ENCODE results near the gene ZNF362.
"Not testable (repeated sequence)": the region's sequence is repeated elsewhere in the genome, so short reads cannot be mapped to it uniquely, and the experiment has no call there.

The ZNF362 gene, protein sequence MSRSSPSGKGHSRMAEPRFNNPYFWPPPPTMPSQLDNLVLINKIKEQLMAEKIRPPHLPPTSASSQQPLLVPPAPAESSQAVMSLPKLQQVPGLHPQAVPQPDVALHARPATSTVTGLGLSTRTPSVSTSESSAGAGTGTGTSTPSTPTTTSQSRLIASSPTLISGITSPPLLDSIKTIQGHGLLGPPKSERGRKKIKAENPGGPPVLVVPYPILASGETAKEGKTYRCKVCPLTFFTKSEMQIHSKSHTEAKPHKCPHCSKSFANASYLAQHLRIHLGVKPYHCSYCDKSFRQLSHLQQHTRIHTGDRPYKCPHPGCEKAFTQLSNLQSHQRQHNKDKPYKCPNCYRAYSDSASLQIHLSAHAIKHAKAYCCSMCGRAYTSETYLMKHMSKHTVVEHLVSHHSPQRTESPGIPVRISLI

GRCh38 chr1:33256471-33257206 lies at the start of gene ZNF362:
Gene ZNF362 (plus strand): TSS chr1:33256492. CDS start chr1:33270575, 14,083 bp downstream.
- peak; percentile 52 for DNase-seq

DNA sequence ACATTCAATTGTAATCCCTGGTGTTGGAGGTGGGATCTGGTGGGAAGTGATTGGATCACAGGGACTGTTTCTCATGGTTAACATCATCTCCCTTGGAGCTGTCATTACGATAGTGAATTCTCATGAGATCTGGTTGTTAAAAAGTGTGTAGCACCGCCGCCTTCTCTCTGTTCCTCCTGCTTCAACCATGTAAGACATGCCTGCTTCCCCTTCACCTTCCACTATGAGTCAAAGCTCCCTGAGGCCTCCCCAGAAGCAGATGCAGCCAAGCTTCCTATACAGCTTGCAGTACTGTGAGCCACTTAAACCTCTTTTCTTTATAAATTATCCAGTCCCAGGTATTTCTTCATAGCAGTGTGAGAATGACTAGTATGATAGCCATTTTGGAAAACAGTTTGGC lies 44.3 kb upstream of the ZNF362 start:
- DNase-seq = no peak

DNA sequence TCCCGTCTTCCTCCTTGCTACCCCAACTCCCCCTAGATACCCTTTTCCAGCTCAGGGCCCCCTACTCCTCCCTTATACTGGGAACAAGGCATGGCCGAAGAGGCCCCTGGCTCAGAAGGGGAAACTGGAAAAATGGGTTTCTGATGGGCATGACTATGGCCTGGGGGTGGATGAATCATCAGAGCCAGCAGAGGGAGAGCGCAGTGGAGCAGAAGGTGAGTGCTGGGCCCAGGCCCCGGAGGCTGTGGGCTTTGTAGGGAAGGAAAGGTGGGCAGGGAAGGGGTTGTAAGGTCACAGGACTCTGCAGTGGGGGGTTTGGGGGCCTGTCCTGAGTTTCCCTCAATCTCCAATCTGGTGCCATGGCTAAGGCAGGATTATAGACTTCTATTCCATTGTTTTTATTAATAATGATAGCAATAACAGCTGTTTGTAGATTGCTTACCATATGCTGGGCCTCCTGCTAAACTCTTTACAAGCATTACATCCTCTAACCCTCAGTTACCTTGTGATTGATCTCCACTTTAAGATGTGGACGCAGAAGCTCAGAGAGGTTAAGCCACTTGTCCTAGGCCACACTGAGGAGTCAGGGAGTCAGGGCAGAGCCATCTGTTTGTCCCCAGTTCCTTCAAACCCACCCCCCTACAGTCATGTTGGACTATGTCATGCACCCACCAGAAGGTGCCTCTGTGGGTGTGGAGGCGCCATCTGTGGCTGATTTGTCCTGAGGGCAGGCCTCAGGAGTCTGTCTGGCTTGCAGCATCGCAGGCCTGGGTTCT lies 36.2 kb upstream of the ZNF362 start:
- DNase-seq = no peak

- no peak for DNase-seq
Measured at GRCh38 chr1:33220676-33221384, 35.5 kb upstream of the ZNF362 start.

DNA sequence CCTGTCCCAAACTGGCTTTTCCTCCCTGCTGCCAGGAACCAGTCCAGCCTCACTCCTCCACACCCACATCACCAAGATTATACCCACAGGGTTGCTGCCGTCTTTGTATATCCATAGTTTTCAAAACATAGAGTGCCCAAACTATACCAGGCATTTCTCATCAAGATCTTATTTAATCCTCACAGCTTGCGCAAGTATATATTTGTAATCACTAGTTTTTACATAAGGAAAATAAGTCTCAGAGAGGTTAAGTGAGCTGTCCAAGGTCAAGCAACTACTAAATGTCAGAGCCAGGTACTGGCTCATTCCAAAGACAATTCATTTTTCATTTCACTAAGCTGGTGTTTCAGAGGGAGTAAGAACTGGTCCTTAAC lies 34.9 kb upstream of the ZNF362 start:
- no peak for DNase-seq

GRCh38 chr1:33222381-33222780 lies 33.9 kb upstream of the ZNF362 start:
- no peak for DNase-seq

GRCh38 chr1:33224166-33224707 lies 32.1 kb upstream of the ZNF362 start:
- peak; percentile 13 for DNase-seq

GRCh38 chr1:33225586-33225985 lies 30.7 kb upstream of the ZNF362 start:
- DNase-seq = no peak

GRCh38 chr1:33228935-33229487 lies 27.3 kb upstream of the ZNF362 start:
- peak; percentile 6 for DNase-seq

DNA sequence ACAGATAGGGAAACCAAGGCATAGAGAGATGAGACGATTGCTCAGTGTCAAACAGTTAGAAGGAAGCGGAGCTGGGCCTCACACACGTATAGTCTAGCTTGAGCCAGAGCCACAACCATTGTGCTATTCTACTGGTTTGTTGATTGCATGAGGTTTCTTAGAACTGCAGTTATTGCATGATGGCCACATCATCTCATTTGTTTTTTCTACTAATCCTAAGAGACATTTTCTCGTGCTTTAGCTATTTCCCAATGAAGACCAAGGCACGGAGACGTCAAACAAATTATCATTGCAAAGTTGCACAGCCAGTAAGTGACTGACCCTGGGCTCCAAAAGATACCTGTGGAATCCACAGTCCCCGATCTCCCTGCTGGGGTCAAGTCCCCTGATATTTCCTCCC lies 25.1 kb upstream of the ZNF362 start:
- DNase-seq = no peak

GRCh38 chr1:33232716-33233115 lies 23.6 kb upstream of the ZNF362 start:
- no peak for DNase-seq

DNA sequence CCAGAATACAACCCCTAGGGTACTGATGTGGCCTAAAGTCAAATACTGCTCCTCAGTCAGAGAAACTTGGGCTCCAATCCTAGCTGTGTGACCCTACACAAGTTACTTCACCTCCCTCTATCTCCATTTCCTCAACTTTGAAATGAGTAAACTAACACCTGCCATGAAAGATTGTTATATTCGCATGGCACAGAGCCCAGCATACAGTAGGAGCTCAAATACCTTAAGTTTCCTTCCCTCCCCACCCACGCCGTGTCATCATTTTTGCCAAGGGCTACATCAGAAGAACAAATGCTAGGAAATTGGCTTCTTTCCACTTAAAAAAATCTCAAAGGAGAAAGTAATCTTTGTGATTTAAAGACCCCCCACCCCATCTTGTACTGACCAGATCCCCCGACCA lies 22.2 kb upstream of the ZNF362 start:
- no peak for DNase-seq

DNA sequence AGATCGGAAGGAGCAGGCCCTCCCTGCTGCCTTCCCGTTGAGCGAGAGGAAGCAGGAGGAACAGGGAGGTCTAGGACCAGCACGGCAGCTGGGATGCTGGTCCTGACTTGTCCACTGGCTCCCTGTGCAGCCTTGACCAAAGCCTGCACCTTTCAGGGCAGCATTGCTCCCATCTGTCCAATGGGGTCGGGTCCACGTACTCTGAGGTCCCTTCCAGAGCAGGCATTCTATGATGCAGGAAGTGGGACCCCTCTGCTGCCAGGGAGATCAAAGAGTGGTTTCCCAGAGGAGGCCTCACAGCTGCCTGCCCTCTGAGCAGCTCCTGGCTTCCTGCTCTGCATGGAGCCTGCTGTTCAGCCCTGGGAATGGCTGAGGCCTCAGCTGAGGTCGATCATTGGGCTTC lies 21.7 kb upstream of the ZNF362 start:
- no peak for DNase-seq

DNA sequence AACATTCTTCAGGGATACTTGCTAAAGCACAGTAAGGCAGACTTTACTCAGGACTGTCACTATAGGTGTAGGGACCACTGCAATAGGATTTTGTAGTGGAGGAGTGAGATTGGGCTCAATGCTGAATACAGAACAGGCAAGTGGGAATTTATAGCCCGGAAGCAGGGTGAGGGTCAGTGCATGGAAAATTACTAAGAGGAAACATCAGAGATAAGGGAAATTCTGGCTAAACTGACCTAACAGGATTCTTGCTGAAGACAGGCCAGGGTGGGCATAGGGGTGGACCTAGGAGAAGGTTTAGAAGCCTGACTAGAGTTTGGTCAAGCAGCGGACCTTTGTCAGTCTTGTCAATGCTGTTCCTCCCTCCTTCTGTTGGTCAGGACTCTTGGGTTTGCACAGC lies 20.8 kb upstream of the ZNF362 start:
- DNase-seq = no peak

- no peak for DNase-seq
Measured at GRCh38 chr1:33236498-33236897, 19.8 kb upstream of the ZNF362 start.

DNA sequence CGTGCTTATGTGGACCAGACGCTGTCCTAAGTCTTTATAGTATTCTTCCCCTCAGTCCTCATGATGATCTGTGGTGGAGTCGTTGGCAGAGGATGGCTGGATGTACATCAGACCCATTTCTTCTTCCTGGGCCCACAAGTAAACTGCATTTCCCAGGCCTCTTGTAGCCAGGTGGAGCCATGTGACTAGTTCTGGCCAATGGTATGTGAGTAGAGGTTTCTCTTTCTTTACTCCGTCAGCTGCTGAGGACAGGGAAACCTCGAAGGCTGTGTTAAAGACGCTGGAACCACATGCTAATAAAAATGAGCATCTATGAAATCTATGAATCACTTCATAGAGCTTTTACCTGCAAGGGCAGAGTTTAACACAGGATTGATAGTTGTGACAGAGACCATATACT lies 18.7 kb upstream of the ZNF362 start:
- no peak for DNase-seq

- not testable (repeated sequence) for DNase-seq
Measured at GRCh38 chr1:33238194-33238724, 18.0 kb upstream of the ZNF362 start.

DNA sequence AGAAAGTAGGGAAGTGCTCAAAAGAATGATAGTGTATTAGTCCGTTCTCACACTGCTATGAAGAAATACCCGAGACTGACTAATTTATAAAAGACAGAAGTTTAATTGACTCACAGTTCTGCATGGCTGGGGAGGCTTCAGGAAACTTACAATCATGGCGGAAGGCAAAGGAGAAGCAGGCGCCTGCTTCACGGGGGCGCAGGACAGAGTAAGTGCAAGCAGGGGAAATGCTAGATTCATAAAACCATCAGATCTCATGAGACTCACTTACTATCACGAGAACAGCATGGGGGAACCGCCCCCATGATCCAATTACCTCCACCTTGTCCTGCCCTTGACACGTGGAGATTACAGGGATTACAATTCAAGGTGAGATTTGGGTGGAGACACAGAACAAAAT lies 16.9 kb upstream of the ZNF362 start:
- not testable (repeated sequence) for DNase-seq

- no peak for DNase-seq
Measured at GRCh38 chr1:33241866-33242265, 14.4 kb upstream of the ZNF362 start.

DNA sequence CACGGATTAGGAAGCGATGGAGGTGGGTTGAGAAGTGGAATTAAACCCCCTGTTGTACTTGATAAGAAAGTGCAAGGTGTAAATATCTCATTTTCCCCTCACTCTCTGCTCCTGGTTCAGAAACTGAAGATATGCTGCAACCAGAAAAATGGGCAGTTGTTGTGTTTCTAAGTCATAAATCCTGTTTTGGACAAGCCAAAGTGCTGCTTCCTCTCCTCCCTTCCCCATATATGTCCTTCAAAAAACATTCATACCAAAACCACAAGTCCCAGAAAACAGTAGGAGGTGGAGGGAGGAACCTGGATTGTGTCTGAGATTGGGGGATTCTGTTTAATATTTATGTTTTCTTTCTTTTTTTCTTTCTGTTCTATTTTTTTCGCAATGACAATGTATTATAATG lies 13.6 kb upstream of the ZNF362 start:
- no peak for DNase-seq

DNA sequence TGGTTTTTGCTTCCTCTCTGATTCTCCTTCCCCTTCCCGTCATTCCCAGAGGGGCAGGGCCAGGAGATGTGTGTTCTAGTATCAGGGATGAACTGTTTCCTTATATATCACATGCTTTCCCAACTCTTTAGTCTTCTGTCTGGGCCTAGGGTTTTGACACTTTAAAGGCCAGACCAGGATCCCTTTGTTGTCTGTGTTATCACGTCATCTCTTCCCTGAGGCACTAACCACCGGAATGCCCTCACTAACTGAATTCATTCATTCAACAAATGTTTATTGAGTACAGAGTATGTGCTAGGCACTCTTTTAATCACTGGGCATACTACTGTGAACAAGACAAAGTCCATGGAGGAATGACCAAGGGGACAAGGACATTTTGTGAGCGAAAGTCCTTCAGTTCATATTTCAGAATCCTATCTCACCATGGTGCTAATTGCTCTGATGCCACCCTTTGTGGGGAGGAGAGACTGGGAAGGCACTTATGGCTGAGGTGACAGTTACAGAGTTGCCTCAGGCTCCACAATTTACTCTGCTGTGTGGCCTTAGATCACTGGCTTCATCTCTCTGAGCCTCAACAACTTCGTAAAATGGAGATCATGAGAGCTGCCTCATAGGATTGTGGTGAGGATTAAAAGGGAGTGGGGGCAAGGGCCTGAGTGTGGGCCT lies 12.0 kb upstream of the ZNF362 start:
- no peak for DNase-seq

GRCh38 chr1:33244809-33245186 lies 11.5 kb upstream of the ZNF362 start:
- no peak for DNase-seq

Measured in DMS79 treated with DMSO at 0.1 percent for 48 hours (cell line).